SK-N-MC (cell line): Measurements from ENCODE around the gene ETFA.

Experiments
- DNase-seq: peaks from one replicate; pipeline ENCODE4 v3.0.0-alpha.2; 2011; ENCODE audit warnings: low read depth, low spot score
- H3K27ac ChIP-seq: fragments of 200-600 bp; sonication (generic); 2 replicates; pipeline ENCODE4 v1.5.1; 2016; ENCODE audit warnings: mixed run types
- H3K36me3 ChIP-seq: fragments of 200-600 bp; sonication (generic); 2 replicates; pipeline ENCODE4 v1.6.1; 2017; ENCODE audit warnings: antibody characterized with exemption, low read length, mixed read lengths; ENCODE audit not compliant: insufficient read depth
- H3K4me3 ChIP-seq: fragments of 200-600 bp; sonication (generic); 2 replicates; pipeline ENCODE4 v1.5.1; 2016
- H3K9ac ChIP-seq: fragments of 200-600 bp; sonication (generic); 2 replicates; pipeline ENCODE4 v1.8.0; 2017; ENCODE audit warnings: mixed run types, mixed read lengths; ENCODE audit not compliant: insufficient read length
- H3K9me3 ChIP-seq: fragments of 200-600 bp; sonication (generic); 2 replicates; pipeline ENCODE4 v1.6.1; 2017; ENCODE audit warnings: low read depth, mild to moderate bottlenecking, antibody characterized with exemption, low read length, moderate library complexity, mixed read lengths
- EZH2 ChIP-seq: fragments of 200-600 bp; sonication (generic); IDR thresholded peaks from one replicate; pipeline ENCODE4 v1.6.1; 2017; ENCODE audit warnings: antibody characterized with exemption
- FOXP2 ChIP-seq: optimal IDR thresholded peaks from 2 replicates; pipeline ENCODE3; 2011; ENCODE audit warnings: mild to moderate bottlenecking, moderate library complexity; ENCODE audit not compliant: insufficient read depth; ENCODE audit errors: extremely low read length, control extremely low read depth
- POLR2AphosphoS5 ChIP-seq: IDR thresholded peaks from 2 replicates; pipeline ENCODE4 v1.6.1; 2012; ENCODE audit warnings: mild to moderate bottlenecking, low read depth, low read length, borderline replicate concordance

Gene ETFA

DNA sequence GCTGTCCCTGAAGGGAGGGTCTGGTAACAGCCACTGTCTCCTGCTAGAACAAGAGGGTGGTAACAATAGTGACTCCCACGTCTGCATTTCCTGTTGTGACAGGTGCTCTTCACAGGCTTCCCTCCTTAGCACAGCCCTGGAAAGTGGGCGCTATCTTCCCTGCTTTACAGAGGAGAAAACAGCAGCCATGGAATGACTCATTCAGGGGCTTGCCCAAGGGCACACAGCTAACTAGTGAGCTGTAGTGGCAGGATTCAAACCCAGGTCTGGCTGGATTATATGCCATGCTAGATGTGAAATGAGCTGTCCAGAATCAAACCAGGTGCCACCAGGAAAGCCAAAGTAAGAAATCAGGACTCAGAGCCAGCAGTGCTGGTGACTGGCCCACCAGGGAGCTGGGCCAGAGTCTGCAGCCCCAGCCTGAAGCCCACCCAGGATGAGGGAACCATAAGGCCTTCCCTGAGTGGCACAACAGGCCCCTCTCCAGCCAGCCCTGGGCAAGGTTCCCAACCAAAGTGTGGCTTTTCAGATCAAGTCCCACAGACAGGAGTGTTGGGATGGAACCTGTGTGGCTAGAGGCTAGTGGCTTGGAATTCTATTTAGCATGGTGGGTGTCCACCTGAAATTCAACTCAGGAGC is 102.4 kb downstream of the ETFA start:
- Histone ChIP-seq H3K4me3 (no peak overlapping the region), H3K27ac (no peak overlapping the region), H3K9ac (no peak overlapping the region), H3K36me3 (no peaks in the 10 kb centered on the region), H3K9me3 (no peaks in the 10 kb centered on the region)
- no peak for DNase-seq
- TF ChIP-seq EZH2 (no peak), FOXP2 (no peak), POLR2AphosphoS5 (no peak)

GRCh38 chr15:76208084-76208785 is 103.0 kb downstream of the ETFA start:
- H3K9ac ChIP-seq = no peak overlapping the region
- H3K4me3 ChIP-seq = no peak overlapping the region
- DNase-seq = no peak
- H3K27ac ChIP-seq = no peak overlapping the region
- no peak for TF ChIP-seq FOXP2
- no peaks in the 10 kb centered on the region for H3K9me3 ChIP-seq
- H3K36me3 ChIP-seq = no peaks in the 10 kb centered on the region

- H3K36me3 ChIP-seq = no peaks in the 10 kb centered on the region
- DNase-seq = no peak
Observed at GRCh38 chr15:76206325-76206976, 104.8 kb downstream of the ETFA start.

DNA sequence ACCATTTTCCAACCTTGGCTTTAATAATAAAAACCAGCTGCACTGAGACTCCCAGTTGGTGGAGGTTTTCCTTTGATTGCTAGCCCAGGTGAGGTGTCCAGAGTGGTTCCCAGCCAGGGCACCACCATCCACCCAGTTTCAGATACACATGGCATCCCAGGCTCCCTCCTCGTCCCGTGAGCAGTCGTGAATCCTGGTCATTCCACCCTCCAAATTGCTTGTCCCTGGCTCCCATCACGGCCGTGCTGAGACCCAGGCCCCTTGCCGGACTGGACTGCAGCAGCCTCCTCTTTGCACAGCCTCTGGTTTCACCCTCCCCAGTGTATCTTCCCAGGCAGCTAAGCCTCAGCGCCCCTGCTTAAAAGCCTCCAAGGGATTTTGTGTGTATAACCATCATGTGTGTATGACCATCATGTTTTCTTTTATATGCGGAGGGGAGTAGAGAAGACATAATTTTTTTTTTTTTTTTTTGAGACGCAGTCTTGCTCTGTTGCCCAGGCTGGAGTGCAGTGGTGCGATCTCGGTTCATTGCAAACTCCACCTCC is 106.3 kb downstream of the ETFA start:
- H3K36me3 ChIP-seq = no peaks in the 10 kb centered on the region
- no peak overlapping the region for H3K9ac ChIP-seq
- TF ChIP-seq EZH2 (no peak), POLR2AphosphoS5 (no peak), FOXP2 (no peak)
- H3K9me3 ChIP-seq = no peaks in the 10 kb centered on the region
- H3K27ac ChIP-seq = no peak overlapping the region
- no peak overlapping the region for H3K4me3 ChIP-seq
- no peak for DNase-seq

More at GRCh38 chr15:76206325-76206976, 104.8 kb downstream of the ETFA start:
- Histone ChIP-seq H3K27ac (no peak overlapping the region), H3K9ac (no peak overlapping the region), H3K4me3 (no peak overlapping the region), H3K9me3 (no peaks in the 10 kb centered on the region)
- TF ChIP-seq EZH2 (no peak), FOXP2 (no peak), POLR2AphosphoS5 (no peak)

DNA sequence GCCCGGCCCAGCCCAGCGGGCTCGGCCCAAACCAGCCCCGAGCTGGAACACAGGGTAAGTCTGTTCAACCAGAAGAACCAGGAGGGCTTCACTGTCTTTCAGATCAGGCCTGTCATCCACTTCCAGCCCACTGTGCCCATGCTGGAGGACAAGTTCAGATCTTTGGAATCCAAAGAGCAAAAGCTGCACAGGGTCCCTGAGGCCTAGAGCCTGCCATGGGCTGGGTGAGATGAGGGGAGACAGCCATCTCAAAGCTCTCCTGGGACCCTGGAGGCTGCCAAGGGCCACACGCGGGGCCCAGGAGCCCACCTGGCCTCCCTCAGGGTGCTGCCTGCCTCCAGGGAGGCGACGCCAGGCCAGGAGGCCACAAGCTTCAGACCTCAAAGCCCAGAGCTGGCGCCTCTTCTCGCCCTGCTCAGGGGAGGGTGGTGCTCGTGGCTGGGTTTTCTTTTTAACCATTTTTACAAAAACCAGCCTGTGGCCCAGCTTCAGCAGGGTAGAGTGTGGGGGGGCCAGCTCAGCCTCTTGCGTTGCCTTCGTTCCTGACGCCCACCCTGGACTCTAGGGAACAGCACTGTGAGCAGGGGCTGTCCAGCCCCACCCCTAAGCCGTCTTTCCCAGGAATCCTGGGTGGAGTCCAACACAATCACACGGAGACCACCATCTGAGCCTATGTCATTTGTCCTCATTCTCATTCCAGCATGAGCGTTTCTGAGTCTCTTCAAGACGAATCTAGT is 107.0 kb downstream of the ETFA start:
- Histone ChIP-seq H3K27ac (no peak overlapping the region), H3K9ac (no peak overlapping the region)

GRCh38 chr15:76203346-76204108 is 107.7 kb downstream of the ETFA start:
- H3K36me3 ChIP-seq = no peaks in the 10 kb centered on the region
- H3K4me3 ChIP-seq = no peak overlapping the region
- H3K9ac ChIP-seq = no peak overlapping the region
- no peaks in the 10 kb centered on the region for H3K9me3 ChIP-seq
- TF ChIP-seq EZH2 (no peak), POLR2AphosphoS5 (no peak), FOXP2 (no peak)
- H3K27ac ChIP-seq = no peak overlapping the region
- no peak for DNase-seq

More for the DNA sequence above, 107.0 kb downstream of the ETFA start:
- H3K4me3 ChIP-seq = no peak overlapping the region
- no peaks in the 10 kb centered on the region for H3K9me3 ChIP-seq
- no peak for DNase-seq
- H3K36me3 ChIP-seq = no peaks in the 10 kb centered on the region
- TF ChIP-seq POLR2AphosphoS5 (no peak), FOXP2 (no peak), EZH2 (no peak)

- H3K9me3 ChIP-seq = no peaks in the 10 kb centered on the region
- H3K36me3 ChIP-seq = no peaks in the 10 kb centered on the region
- TF ChIP-seq FOXP2 (no peak), EZH2 (no peak), POLR2AphosphoS5 (no peak)
- no peak for DNase-seq
- H3K9ac ChIP-seq = no peak overlapping the region
- H3K4me3 ChIP-seq = no peak overlapping the region
- H3K27ac ChIP-seq = no peak overlapping the region
Observed at GRCh38 chr15:76201536-76202255, 109.6 kb downstream of the ETFA start.
